EL (cell line): ENCODE measurements around the gene CD53.
A peak's percentile ranks its signal among the peaks of the same experiment; 100 is the strongest.
"Not testable (repeated sequence)": the region's sequence is repeated elsewhere in the genome, so short reads cannot be mapped to it uniquely, and the experiment has no call there.

Experiments used
- DNase-seq: peaks from one replicate; pipeline ENCODE4 v3.0.0-alpha.2; 2016

The CD53 gene

DNA sequence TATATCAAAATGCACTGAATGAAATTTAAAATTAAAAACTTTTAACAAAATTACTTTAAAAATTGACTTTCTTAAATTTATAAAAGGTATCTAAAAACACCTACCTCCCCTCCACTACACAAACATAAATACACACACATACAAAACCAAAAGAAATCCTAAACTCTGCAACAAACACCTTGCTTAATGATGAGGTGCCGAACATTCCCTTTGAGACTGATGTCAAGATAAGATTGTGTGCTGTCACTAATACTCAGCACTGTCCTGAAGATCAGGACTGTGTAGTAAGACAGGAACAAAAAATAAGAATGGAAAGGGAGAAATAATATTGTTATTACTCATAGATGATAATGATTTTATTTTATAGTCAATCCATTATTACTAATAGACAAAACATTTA is 45.1 kb downstream of the CD53 start:
- no peak for DNase-seq

DNA sequence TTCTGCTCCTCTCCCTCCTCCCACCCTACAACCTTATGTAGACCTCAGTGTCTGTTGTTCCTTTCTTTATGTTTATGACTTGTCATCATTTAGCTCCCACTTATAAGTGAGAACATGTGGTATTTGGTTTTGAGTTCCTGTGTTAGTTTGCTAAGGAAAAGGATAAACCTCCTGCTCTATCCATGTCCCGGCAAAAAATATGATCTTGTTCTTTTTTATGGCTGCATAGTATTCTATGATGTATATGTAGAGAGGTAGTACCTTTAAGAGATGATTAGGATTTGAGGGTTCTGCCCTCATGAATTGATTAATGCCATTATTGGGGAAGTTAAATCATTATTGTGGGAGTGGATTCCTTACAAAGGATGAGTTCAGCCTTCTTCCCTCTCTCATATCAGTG is 49.0 kb downstream of the CD53 start:
- no peak for DNase-seq

DNA sequence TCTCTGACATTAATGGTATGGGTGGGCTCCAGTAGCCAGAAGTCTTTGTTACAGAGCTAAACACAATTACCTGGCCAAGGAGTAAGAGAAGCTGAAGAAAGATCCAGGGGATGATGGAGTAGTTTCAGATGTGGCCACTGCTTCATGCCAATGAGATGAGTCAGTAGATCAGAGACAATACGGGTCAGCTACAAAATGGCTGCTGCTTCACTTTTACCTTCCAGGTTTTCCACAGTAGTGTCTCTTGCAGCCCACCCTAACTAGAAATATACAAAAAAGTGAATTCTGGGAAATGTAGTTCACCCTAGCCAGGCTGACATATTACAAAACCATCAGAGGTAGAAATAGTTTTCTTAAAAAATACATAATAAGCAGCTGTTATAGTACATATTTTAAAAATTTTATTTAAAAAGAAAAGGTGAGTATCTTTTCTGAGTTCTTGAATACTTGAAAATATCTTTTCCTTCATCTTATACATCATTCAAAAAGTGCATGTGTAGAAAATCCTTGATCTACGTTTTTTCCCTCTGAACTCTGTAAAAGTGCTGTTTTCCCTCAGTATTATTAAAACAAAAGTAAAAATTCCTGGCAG is 54.6 kb downstream of the CD53 start:
- peak; percentile 31 for DNase-seq

DNA sequence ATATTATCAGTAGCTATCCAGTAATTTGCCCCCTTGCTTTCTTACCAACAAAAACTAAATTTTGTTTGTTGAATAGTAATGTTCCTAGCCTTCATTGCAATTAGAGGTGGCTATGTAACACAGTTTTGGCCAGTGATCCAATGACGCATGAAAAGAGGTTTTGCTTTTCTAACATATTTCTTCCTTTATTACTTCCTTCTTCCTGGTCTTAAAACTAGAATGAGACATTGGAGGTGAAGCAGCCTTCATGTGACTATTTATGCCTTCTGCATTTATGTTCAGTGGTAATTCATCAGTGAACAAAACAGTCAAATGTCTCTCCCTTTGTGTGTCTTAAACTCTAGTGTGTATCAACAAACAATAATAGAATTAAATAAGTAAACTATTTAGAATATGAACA is 55.2 kb downstream of the CD53 start:
- DNase-seq, result no peak

DNA sequence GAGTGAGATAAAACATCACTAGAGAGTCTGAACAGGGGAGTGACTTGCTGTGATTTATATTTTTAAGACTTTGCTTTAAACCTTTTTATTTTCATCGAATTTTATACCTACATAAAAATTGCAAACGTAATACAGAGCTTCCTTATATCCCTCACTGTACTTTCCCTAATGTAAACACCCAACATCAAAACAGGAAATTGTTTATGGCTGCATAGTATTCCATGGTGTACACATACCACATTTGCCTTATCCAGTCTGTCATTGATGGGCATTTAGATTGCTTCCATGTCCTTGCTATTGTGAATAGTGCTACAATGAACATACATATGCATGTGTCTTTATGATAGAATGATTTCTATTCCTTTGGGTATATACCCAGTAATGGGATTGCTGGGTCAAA is 56.0 kb downstream of the CD53 start:
- no peak for DNase-seq

DNA sequence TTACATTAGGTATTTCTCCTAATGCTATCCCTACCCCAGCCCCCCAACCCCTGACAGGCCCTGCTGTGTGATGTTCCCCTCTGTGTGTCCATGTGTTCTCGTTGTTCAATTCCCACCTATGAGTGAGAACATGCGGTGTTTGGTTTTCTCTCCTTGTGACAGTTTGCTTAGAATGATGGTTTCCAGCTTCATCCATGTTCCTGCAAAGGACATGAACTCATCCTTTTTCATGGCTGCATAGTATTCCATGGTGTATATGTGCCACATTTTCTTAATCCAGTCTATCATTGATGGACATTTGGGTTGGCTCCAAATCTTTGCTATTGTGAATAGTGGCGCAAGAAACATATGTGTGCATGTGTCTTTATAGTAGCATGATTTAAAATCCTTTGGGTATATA is 58.1 kb downstream of the CD53 start:
- not testable (repeated sequence) for DNase-seq

DNA sequence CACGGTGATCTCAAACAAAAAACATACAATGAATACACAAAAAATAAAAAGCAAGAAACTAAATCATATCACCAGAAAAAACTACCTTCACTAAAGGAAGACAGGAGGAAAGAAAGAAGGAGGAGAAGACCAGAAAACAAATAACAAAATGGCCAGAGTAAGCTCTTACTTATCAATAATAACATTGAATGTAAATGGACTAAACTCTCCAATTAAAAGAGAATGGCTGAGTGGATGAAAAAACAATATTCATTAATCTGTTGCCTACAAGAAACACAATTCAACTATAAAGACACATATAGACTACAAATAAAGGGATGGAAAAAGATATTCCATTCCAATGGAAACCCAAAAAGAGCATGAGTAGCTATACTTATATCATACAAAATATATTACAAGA is 63.6 kb downstream of the CD53 start:
- no peak for DNase-seq

DNA sequence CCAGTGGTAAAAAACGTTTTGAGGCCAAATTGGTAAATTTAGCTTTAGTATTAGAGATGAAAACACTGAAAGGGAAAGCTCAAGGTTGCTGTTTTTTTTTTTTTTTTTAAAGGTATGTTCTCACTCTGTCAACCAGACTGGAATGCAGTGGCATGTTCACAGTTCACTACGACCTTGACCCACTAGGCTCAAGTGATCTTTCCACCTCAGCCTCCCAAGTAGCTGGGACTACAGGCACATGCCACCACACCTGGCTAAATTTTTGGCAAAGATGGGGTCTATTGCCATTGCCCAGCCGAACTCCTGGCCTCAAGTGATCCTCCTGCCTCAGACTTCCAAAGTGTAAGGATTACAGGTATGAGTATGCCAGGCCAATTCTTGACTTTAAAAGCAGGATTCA is 71.9 kb downstream of the CD53 start:
- DNase-seq, result no peak

DNA sequence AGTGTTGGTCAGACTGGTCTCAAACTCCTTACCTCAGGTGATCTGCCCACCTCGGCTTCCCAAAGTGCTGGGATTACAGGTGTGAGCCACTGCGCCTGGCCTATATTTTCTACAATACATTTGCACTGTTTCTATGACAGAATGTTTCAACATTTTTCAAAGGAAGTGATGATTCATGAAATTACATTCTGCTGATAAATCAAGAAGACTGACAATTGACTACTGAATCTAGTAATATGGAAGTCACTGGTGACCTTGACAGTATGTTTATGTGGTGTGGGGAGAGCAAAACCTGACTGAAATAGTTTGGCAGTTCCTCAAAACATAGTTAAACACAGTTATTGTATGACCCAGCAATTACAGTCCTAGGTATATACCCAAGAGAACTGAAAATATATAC is 72.7 kb downstream of the CD53 start:
- DNase-seq, result no peak

DNA sequence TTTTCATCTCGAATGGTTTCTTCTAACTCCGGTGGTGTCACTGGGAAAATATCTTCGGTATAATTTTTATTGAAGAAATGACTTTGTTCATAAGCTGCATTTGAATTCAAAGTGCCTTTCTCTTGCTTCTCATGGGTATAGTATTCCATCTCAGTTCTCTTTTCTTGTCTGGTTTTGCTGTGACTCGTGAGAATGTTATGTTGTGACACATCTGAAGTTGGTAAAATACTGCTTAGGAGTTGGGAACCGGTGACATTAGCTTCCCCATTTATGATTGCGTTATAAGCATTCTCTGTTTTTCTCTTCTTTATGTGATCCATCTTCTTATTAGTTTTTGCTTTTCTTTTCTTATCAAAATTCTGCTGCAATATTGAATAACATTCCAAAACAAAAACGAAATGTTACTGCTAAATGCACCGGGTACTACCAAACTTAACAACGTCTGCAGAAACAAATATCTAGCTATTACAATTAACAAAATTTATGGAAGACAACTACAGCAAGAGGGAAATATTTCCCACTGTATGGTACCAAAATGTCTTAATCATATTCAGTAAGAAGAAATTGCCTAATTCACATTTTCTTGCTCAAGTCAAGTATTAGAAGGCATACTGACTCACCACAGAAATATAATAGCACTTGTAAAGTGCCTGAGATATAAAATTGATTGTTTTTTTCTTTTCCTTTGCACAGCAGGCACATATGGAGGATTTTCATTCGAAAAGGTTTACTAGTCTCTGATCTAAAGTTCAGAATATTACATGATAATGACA is 75.3 kb downstream of the CD53 start:
- DNase-seq, result peak; percentile 72
